Measurements from ENCODE around the gene GDF9.

Gene GDF9

GRCh38 chr5:132834057-132834456, 32.2 kb downstream of the GDF9 start:
- DNase-seq: no peak

DNA sequence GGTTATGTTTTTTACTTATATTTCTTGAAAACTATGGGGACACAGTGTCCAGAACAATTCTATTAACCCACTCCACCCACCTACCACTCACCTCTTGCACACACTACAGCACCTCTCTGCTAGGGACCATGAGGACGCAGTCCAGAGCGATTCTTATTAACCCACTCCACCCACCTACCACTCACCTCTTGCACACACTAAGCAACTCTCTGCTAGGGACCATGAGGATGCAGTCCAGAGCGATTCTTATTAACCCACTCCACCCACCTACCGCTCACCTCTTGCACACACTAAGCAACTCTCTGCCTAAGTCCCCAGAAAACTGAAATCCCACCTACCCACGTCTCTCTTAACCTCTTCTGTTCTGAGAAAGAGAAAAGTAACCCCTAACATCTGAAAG, 33.7 kb downstream of the GDF9 start:
- no peak for DNase-seq

DNA sequence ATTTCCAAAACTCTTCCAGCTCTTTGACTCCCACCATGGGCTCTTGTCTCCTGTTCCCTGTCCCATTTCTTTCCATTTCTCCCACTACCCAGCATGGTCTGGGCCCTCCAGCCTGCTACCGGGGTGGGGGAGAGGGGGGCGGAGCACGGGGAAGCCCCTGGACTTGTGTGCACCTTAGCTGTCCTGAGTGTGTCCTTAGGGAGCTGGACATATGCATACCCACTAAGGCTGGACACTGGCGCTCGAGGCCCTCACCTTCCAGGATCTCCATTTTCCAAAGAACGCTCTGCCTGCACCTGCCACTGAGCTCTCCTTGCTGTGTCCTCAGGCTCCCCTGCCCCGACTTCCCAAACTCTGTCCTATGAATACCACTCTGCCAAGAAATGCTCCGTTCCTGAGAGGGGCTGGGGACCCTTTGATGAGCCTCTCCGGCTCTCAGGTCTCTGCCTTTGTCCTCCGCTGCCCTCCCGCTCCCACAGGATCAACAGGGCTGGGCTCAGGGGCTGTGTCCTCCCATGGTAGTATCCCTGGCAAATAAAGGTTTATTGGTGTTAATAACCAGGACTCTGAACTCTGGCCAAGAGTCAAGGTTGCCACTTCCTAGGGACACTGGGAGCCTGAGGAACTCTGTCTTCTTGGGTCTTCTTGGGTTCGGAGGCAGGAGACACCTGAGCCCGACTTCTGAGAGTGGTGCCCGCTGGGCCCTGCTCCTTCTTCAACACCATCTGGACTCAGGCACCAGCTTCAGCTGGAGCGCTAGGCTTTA, 35.0 kb downstream of the GDF9 start:
- no peak for DNase-seq

DNA sequence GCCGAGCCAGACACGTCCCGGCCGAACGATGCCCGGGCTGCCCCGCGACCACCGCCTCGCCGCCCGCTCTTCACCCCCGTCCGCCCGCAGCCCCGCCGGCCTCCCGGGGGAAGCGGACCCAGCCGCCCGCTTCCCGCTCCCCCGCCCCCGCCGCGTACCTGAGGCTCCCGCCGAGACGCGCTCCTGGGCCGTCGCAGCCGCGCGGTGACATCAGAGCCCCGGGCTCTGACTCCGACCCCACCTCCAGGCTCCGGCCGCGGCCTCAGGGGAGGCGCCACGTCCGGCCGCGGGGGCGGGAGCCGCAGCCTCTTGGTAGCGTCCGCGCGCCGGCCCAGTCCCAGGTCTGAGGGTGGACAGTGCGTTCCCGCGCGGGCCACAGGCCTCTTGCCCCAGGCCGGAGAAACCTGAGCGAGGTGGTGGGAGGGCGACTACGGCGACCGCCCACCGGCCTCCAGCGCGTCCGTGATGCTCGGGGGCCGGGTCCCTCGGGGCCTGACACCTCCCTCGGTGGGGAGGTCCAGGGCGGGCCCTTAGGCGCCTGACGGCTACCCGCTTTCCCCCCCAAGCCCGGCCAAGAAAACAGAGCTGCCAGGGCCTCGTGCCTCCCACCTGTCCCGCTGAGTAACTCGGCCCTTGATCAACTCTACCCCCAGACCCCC, 35.7 kb downstream of the GDF9 start, which contains the start of gene SHROOM1:
SHROOM1 (minus strand) TSS at position 212 of the 659 bp plus-strand sequence. CDS start 4,507 bp downstream, outside the sequence.
- DNase-seq: peak; percentile 65

DNA sequence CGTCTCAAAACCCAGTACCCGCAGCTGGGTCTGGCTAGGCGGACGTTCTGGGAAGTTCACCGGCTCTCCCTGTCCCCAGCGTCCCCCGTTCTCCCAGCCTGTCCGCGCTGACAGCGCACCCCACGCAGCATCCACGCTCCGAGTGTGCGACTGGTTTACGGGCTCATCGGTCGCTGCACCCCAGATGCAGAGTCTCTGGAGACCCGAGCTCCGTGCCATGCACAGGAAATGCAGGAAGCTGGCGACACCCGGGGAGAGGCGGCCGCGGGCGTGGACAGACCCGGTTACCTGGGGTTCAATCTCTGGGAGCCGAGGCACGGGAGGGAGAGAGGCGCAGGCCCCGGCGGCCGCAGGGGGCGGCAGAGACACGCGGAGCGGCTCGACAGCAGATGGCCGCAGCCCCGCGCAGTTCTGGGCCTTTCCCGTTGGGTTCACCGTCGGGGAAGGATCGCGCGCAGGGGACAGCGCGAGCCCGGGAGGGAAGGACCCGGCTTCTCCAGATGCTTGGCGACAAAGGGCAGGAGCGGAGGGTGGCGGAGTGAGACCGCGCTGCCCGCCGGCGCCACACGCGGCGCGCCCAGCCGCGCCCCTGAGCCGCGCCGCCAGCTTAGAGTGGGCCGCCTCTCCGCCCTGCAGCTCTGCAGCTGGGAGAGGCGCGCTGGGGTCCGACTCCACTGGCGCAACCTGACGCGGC, 36.4 kb downstream of the GDF9 start:
- peak; percentile 80 for DNase-seq

DNA sequence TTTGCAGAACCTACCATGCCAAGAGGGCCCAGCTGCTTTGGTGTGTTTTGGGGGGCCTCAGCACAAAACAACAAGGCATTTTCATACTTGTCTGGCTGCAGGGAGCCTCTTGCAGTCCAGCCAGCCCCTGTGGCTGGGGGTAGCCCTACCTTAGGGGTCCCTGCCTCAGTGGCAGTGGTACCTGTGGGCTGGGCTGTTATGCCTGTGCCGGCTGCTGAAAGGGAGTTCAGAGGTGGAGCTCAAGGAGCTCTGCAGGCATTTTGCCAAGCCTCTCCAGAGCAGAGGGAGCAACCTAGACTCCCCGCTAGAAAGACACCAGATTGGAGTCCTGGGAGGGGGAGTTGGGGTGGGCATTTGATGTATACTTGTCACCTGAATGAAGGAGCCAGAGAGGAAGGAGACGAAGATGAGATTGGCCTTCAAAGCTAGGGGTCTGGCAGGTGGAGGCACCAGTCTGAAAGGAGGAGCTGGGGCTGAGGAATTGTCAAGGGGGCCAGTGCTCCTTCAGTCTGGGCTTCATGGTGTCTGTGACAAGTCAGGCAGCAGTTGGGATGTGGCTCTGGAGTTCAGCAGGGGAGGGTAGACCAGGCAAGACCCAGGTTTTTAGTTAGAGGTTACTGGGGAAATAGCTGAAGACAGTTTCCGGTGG, 37.3 kb downstream of the GDF9 start:
- DNase-seq: no peak

DNA sequence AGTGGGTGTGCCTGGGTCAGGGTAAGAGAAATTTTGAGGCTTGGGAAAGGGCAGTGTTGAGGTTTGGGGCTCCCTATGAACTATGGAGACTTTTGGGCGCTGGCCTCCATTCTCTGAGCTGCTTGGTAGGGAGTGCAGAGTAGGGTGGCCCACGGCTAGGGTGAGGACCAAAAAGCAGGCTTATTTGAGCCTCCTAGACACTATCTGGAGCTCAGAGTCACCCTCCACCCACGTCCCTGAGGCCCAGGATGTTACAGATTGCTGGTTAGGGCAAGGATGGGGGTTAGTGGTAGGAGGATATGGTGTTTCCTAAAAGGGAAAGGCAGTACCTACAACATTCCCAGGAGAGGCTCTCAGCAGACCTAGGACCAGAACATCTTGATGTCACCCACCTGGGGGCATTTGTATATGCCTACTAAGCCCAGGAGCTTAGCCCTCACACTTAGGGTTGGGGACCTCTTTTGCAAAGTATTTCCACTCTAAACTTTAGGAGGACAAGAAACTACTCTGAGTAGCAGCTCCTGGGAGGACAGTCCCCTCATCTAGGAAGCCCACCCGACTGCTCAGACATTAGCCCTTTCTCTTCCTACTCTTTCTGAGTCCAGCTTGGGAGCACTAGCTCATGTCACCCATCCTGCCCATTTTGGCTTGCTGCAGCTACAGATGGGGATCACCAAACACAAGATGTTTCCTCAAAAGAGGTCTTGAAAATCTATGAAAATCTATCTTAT, 38.2 kb downstream of the GDF9 start:
- no peak for DNase-seq

DNA sequence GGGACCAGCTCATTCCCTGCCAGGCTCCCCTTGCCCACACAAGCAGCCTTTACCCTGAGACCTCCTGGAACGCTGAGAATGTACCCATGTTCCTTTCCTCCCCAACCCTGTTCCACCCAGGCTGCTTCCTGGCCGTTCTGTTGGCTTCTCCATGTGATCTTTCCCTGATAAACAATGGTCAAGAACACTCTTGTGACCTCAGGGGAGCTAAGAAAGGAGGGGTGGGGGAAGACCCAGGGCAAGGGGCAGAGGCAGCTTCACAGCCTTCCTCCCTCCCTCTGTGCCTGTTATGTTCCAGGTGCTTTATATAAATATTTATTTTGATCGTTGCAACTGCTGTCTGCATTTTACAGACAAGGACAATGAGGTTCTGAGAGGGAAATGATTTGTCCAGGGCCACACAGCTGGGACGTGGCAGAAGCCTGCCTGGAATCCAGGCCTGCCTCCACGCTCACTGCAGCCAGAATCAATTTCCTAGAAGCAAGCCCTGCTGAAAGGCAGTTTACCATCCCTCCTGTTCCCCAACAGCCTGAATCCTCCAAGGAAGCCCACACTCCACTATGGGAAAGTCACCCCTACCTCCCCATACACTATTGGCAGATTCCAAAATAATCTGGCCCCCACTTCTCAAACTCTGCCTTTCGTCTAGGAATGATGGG, 39.7 kb downstream of the GDF9 start:
- no peak for DNase-seq

DNA sequence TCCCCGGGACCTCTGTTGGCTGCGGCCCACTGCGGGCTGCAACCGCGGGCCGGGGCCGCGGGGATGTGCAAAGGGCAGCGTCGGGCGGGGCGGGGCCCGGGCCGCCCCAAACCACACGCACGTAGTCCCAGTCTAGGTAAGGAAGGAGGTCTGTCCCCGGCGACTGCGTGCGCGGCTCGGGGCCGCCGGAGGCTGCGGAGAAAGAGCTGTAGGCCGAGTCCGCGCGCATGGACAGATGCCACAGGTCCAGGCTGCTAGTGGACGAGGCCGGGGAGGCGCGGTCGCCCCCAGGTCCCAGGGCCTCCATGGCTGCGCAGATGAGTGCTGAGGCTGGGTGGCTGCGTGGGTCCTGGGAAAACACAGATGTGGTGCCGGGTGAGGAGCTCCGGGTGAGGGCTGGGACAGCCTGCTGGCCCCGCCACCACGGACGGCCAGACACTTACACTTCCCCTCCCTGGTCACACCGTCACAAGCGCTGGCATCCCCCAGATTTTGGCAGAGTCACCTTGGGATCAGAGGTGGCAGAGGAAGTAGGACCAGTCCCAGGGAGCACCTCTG, 40.4 kb downstream of the GDF9 start:
- DNase-seq: no peak

DNA sequence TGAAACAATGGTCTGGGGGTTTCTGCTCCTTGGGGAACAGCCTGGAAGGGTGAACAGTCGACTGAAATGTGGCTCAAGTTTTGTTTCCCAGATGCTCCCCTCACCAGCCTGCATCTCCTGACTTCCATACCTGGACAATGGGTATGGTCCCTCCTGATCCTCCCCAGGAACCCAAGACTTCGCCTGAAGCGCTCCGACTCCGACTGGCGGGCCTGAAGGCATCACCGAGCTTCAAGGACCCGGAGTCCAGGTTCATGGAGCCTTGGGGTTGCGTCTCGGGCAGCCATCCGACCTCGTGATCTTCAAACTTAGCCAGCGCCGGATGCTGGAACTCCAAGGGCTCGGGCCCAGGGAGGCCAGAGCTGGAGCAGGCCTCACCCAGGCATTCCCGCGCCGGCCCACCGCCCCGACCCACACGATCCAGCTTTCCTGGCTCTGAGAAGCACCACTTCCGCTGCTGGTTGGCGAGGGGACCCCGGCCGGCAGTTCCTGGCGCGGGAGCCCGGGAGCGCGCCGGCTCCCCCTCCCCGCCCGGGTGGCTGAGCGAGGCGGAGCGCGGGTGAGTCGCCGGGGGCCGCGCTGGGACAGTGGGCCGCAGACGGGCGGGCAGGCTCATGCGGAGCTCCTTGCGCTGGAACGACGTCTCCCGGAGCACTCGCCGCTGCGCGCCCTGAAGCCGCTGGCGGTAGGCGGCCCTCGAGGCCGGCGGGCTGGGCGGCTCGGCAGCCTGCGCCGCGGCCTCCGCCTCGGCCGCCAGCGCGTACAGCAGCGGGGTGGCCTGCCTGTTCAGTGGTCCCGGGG, 41.0 kb downstream of the GDF9 start:
- no peak for DNase-seq

- no peak for DNase-seq
These were observed 41.8 kb downstream of the GDF9 start for GRCh38 chr5:132824426-132824825.

- no peak for DNase-seq
These were observed 42.7 kb downstream of the GDF9 start for GRCh38 chr5:132823481-132824050.

- DNase-seq: no peak
These were observed 43.4 kb downstream of the GDF9 start for GRCh38 chr5:132822650-132823480.

DNA sequence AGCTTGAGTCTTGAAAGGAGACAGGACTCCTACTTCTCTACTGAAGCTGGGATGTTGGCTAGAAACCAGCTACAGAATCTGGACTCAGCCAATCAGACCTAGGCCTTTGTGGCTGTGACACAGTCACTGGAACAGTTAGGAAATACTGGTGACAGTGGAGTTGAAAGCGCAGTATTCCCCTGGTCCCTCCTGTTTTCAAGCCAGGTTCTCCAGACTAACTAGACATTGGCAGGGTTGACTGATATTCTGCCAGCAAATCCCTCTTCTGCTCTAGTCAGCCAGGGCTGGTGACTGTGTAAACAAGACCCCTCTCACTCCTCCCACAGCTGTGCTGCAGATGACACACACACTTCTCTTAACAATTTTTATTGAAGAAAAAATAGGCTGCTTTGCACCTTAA, 44.5 kb downstream of the GDF9 start:
- no peak for DNase-seq

DNA sequence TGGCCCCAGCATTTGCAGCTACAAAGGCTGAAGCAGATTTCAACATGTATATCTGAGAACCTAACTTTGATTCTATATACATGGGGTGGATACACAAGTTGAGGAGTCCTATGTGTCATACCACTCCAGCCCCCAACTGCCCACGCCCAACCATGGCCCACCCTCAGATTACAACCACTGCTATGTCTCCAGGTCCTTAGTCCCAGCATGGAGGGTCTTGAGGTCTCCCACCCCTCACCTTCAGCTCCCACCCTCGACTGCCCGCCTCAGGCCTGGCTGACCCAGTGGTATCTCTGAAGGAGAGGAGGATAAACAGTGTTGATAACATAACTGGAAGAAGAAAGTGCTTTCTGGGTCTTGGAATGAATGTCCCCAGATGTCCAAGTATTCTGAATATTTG, 44.9 kb downstream of the GDF9 start:
- DNase-seq: no peak

- DNase-seq: peak; percentile 93
These were observed 46.0 kb downstream of the GDF9 start for GRCh38 chr5:132820162-132820754.

DNA sequence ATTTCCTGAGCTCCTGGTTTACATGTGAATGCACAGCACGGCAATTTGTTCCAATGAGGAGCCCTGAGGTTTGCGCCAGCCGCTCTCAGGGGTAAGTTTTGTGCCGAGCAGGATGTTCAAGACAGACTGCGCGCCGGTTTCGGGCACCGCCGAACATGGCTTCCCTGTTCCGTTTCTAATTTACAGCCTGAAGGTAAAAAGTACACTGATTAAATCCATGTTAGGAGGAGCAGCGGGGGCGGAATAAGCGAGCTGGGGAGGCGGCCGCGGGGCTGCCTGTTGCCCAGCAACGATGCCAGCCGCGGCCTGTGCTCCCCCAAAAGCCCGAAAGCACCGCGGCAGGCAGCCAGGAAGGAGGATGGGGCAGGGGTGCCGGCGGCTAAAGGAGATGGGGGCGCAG, 46.8 kb downstream of the GDF9 start:
- no peak for DNase-seq

- DNase-seq: no peak
These were observed 49.3 kb downstream of the GDF9 start for GRCh38 chr5:132817011-132817410.

- DNase-seq: no peak
These were observed 49.7 kb downstream of the GDF9 start for GRCh38 chr5:132816554-132816953.

Data from suppressor macrophage treated with lipopolysaccharide for 4 hours (primary cell).